Stimulated activated CD4-positive, alpha-beta T cell treated with anti-CD3 and anti-CD28 coated beads, Interleukin-15, amount 100 ng/mL, for 24 hours (primary cell): ENCODE measurements around the gene DLX3.

ENCODE experiments used
- DNase-seq: peaks from one replicate; pipeline ENCODE4 v3.0.0-alpha.2; 2020

Gene DLX3

GRCh38 chr17:49952209-49952911 is 42.7 kb downstream of the DLX3 start:
- DNase-seq, result peak; percentile 90

GRCh38 chr17:49951362-49952082 is 43.5 kb downstream of the DLX3 start:
- no peak for DNase-seq

- DNase-seq, result no peak
Observed at GRCh38 chr17:49949634-49950033, 45.4 kb downstream of the DLX3 start.

DNA sequence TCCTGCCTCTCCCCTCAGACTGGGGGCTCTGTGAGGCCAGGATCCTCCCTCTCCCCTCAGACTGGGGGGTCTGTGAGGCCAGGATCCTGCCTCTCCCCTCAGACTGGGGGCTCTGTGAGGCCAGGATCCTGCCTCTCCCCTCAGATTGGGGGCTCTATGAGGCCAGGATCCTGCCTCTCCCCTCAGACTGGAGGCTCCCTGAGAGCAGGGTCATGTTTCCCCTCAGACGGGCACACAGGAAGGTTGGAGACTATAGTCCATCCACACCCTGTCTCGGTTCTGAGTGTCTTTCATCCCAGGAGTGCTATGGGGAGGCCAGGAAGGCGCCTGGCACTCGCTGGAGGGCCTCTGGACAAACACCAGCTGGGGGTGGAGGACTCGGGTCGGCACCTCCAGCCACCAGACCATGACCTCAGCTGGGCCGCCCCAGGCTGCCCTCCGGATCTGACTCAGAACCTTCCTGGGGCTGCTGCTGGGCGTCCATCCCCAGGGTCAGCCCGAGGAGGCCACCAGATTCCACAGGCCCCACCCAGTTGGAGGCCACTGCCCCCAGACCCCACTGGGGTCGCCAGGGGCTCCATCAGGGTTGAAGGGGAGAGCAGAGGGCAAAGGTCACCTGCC is 48.0 kb downstream of the DLX3 start:
- no peak for DNase-seq

GRCh38 chr17:49946208-49946607 is 48.8 kb downstream of the DLX3 start:
- DNase-seq, result no peak

DNA sequence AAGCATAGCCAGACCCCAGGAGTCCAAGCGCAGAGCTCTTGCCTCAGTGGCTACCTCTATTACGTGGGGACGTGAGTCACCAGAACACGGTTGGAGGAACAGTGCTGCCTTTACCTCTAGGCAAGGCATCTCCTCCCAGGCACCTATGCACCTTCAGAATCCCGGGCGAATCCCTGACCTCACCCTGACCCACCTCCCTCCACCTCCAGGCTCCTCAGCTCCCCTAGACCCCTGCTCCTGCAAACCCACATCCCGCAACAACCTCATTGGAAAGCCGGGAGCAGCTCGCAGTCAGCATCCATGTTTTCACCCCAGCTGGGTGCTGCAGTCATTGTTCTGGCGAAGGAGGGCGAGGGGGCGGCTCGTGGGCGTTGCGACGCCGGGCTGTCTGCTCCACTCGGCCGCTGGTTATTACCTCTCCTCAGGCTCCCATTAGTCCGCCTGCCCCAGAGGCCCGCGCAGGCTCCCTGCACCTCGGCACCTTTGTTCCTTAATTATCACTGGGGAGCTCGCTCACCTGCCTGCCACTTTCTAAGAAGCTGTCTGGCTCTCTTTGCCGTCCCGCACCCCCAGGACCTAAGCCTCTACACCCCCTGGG is 50.7 kb downstream of the DLX3 start:
- no peak for DNase-seq

DNA sequence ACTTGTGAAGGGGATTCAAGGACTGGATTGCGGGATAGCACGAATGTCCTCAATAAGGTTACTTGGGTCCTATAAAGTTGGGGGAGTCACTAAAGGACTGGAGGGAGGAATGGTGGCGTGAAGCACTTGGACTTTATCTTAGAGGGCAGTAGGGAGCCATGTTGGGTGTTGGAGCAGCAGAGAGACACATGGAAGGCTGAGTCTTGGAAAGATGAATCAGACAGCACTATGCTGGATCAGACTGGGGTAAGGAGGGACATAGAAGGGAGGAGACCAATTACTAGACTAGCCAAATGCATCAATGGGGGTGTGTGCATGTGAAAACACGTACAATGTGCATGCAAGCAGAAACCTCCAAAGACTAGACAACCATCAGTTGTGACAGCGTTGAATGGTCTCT is 52.1 kb downstream of the DLX3 start:
- no peak for DNase-seq

DNA sequence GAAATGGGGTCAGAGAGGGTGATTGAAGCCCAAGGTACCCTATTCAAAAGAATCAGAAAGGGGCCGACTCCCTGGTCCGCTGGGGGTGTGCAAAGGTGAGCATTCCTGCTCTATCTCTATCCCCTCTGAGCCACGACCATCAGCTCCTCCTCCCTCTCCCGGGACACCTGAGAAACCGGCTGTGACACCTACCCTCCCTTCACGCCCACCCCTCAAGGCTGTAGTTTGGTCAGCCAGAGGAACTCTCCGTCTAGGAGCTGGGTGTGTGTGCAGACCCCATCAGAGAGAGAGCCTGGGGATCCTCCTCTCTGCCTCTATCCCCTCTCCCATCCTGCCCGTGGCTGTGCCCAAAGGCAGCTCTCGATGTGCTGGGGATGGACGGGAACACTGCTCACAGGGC is 53.6 kb downstream of the DLX3 start:
- DNase-seq, result no peak
